Motor neuron (in vitro differentiated cells): Measurements from ENCODE around the gene TAB3. TPM values are rescaled to one million over a fixed set of nuclear protein-coding genes. Genes with fewer than 3 reads are reported as not detected.

ENCODE experiments used
- ATAC-seq, 8 experiments: fragments of 200-7000 bp; cut with Tn5 transposase; replicated peaks in 6 of 8; 2 replicates each; pipeline ENCODE4 v1.8.0; 2021; ENCODE audit warnings: mild to moderate bottlenecking in 8 of 8, moderate library complexity in 8 of 8
- H3K27ac ChIP-seq, 2 donors: fragments of 250-450 bp; sonication (Bioruptor Pico); 2 replicates each; pipeline ENCODE4 v1.9.0; 2021; ENCODE audit warnings: antibody characterized with exemption in 2 of 2, mild to moderate bottlenecking in 2 of 2, moderate library complexity in 1 of 2
- H3K4me1 ChIP-seq, 2 donors: fragments of 250-450 bp; sonication (Bioruptor Pico); replicated peaks in 1 of 2; 2 replicates each; pipeline ENCODE4 v1.6.1; 2021; ENCODE audit warnings: antibody characterized with exemption in 2 of 2, mild to moderate bottlenecking in 2 of 2, moderate library complexity in 1 of 2
- H3K4me3 ChIP-seq, 5 donors: fragments of 250-450 bp; sonication (Bioruptor Pico); 2 replicates each; pipeline ENCODE4 v1.9.0; 2021; ENCODE audit warnings: antibody characterized with exemption in 5 of 5, mild to moderate bottlenecking in 5 of 5, moderate library complexity in 4 of 5
- WGBS, 10 experiments: fragments of 450-650 bp; shearing (Covaris generic); methylation state at CpG; one replicate each; pipeline ENCODE4 v1.0.0; 2022; 5-methylcytosine and 5-hydroxymethylcytosine counted together
- in situ Hi-C, 9 experiments: fragments of 400-800 bp; cut with MboI; loops; one replicate each; pipeline ENCODE4 v1.15.0; 2021; ENCODE audit warnings: low sequenced_read_pairs in 9 of 9, low pct_unique_long_range_greater_than_20kb in 2 of 9; ENCODE audit not compliant: unreplicated experiment in 9 of 9
- total RNA-seq, 8 experiments: library from RNA; unstranded; fragments of 300-600 nt; gene quantifications; 2 replicates each; pipeline versions ENCODE4 v1.2.3 to v1.2.4, GENCODE V29; 2022

Gene TAB3
- total RNA-seq, 8 experiments from 2014 or later: 5.8 to 17.9 (median 12.4) TPM

DNA sequence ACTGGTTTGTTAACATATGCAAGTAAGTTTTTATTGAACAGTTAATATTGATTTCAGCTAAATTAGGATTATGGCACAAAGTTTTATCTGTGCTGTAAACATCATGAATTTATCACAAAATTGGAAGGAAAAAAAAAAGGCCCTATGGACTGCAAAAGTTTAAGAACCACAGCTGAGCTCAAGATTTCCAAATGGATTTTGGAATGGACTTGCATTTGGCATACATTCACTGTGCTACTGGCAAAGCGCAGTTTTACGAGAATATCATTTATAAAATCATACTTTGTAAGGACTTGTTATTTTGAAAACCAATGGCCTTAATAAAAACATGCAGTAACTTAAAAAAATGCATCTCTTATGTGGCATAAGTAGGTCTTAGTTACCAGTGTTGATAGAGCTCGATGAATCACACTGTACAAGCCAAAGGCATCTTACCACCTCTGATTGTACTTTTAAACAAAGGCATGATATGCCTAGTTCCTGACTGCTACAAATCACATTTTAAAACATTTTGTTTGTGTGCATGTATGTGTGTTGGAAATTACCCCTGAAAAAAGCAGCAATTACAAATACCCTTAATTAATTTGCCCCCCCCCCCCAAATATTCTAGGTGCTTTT is 58.6 kb downstream of the TAB3 start:
- 17 to 100% (median 67%) methylated on average over 1 to 3 of the region's 3 CpGs; no CpG with 5 or more reads in 3 of the 10 experiments for WGBS, 10 experiments
- no peak overlapping the region for H3K27ac ChIP-seq
- no peak for ATAC-seq
- in situ Hi-C loops: no loop called here
- H3K4me3 ChIP-seq: no peak overlapping the region
- no peaks in the 10 kb centered on the region for H3K4me1 ChIP-seq

DNA sequence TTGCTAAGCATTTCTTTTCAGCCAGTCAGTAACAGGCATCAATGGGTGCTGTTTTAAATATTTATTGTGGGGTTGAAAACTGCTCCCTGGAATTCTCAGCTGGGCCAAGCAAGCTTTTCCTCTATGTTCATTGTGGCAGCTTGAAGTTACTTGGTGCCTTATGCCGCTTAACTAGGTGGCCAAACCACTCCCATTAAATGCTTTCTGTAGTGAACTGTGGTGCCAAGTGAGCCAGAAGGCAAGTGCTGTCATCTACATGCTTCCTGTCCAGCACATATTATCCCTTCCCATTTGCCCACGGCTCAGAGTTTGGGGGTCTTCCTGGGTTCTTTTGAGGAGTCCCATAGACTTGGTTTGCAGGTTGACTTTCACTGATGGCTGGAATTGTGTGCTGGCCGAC is 64.8 kb downstream of the TAB3 start:
- no peaks in the 10 kb centered on the region for H3K4me1 ChIP-seq
- H3K27ac ChIP-seq: no peak overlapping the region
- no peak for ATAC-seq
- no peak overlapping the region for H3K4me3 ChIP-seq
- in situ Hi-C loops: no loop called here
- WGBS, 10 experiments: 53 to 100% (median 100%) methylated on average over 1 to 3 of the region's 3 CpGs; no CpG with 5 or more reads in 7 of the 10 experiments

DNA sequence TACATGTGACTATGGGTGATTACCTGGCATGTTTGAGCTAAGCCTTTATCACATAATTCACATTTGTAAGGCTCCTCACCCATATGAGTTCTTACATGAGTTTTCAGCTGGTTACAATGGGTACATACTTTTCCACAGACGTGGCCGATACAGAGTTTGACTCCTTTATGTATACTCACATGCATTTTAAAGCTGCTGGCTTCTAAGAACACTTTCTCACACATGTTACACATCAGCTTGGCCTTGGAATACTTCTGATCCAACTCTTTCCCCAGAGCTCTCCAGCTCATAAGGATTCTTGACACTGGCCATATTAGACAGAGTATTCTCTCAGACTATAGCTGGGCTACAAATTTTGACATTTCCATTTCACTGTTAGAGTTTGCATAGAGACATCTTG is 66.3 kb downstream of the TAB3 start:
- peak in 1 of 8 experiments; percentile 38 for ATAC-seq
- no peaks in the 10 kb centered on the region for H3K4me1 ChIP-seq
- H3K4me3 ChIP-seq: no peak overlapping the region
- 79% methylated on average over 2 of the region's 2 CpGs; no CpG with 5 or more reads in 9 of the 10 experiments for WGBS, 10 experiments
- H3K27ac ChIP-seq: no peak overlapping the region
- in situ Hi-C loops: no loop called here

DNA sequence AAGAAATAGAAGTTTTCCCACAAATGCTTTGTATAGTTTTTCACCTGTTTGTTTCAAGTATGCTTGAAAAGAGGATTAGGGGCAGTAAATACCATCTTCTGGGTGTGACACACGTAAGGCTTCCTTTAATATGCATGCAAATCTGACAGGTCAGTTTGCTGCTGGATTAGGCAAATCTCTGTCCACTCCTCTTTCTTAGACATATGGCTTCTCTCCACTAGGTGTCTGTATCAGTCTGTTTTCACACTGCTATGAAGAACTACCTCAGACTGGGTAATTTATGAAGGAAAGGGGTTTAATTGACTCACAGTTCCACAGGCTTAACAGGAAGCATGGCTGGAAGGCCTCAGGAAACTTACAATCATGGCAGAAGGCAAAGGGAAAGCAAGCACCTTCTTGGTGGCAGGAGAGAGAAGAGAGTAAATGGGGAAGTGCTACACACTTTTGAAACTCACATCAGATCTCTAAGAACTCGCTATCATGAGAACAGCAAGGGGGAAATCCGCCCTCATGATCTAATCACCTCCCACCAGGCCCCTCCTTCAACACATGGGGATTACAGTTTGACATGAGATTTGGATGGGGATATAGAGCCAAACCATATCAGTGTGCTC is 66.9 kb downstream of the TAB3 start:
- no peak overlapping the region for H3K4me3 ChIP-seq
- H3K4me1 ChIP-seq: no peaks in the 10 kb centered on the region
- peak in 3 of 8 experiments; percentile 80 to 94 (median 84) for ATAC-seq
- WGBS, 10 experiments: 10 to 80% (median 47%) methylated on average over 1 to 3 of the region's 3 CpGs; no CpG with 5 or more reads in 7 of the 10 experiments
- in situ Hi-C loops: no loop called here
- no peak overlapping the region for H3K27ac ChIP-seq

DNA sequence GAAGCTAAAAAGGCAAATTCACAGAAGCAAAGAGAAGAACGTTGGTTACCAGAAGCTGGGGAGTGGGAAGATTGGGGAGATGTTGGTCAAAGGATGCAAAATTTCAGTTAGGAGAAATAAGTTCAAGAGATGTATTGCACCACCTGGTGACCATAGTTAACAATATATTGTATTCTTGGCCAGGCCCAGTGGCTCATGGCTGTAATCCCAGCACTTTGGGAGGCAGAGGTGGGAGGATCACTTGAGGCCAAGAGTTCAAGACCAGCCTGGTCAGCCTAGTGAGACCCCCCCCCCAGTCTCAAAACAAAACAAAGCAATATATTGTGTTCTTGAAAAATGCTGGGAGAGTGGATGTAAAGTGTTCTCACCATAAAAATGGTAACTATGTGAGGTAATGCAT is 67.9 kb downstream of the TAB3 start:
- H3K4me3 ChIP-seq: no peak overlapping the region
- no peak for ATAC-seq
- WGBS, 10 experiments: 0 to 100% (median 82%) methylated on average over 1 of the region's 1 CpG; no CpG with 5 or more reads in 6 of the 10 experiments
- in situ Hi-C loops: no loop called here
- no peaks in the 10 kb centered on the region for H3K4me1 ChIP-seq
- H3K27ac ChIP-seq: no peak overlapping the region

DNA sequence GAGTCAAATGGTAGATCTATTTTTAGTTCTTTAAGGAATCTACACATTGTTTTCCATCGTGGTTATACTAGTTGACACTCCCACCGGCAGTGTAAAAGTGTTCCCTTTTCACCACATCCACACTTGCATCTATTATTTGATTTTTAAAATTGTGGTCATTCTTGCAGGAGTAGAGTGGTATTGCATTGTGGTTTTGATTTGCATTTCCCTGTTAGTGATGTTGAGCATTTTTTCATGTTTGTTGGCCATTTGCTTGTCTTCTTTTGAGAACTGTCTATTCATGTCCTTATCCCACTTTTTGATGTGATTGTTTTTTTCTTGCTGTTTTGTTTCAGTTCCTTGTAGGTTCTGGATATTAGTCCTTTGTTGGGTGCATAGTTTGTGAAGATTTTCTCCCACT is 70.0 kb downstream of the TAB3 start:
- in situ Hi-C loops: no loop called here
- ATAC-seq: no peak
- H3K4me3 ChIP-seq: no peak overlapping the region
- H3K27ac ChIP-seq: no peak overlapping the region
- no peaks in the 10 kb centered on the region for H3K4me1 ChIP-seq
- 0 to 62% (median 14%) methylated on average over 1 to 2 of the region's 2 CpGs; no CpG with 5 or more reads in 7 of the 10 experiments for WGBS, 10 experiments

DNA sequence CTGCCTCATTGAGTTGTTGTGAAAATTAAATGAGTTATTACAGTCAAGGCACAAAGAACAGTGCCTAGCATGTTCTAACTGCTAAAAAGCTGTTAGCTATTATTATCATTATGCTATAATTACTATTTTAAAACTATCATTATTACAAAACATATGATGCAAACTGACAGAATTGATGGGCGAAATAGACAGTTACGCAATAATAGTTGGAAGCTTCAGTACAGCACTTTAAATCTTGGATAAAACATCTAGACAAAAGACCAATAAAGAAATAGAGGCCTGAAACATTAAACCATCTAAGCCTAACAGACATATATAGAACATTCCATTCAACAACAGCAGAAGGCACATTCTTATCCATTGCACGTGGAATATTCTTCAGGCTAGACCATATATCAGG is 73.0 kb downstream of the TAB3 start:
- H3K4me1 ChIP-seq: no peaks in the 10 kb centered on the region
- WGBS, 10 experiments: 19 to 100% (median 62%) methylated on average over 1 to 3 of the region's 3 CpGs; no CpG with 5 or more reads in 5 of the 10 experiments
- no peak for ATAC-seq
- in situ Hi-C loops: no loop called here
- no peak overlapping the region for H3K4me3 ChIP-seq
- H3K27ac ChIP-seq: no peak overlapping the region

DNA sequence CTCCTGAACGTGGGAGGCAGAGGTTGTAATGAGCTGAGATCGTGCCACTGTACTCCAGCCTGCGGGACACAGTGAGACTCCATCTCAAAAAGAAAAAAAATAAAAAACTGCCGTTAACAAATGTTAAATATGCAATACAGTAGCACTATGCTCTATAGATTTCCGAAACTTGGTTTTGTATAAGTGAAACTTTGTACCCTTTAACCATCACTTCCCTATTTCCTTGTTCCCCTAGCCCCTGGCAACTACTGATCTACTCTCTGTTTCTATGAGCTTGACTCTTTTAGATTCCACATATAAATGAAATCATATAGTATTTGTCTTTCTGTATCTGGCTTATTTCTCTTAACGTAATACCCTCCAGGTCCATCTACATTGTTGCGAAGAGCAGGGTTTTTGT is 74.1 kb downstream of the TAB3 start:
- no peaks in the 10 kb centered on the region for H3K4me1 ChIP-seq
- H3K4me3 ChIP-seq: no peak overlapping the region
- ATAC-seq: no peak
- in situ Hi-C loops: no loop called here
- no peak overlapping the region for H3K27ac ChIP-seq
- 28 to 100% (median 90%) methylated on average over 1 to 7 of the region's 7 CpGs; no CpG with 5 or more reads in 1 of the 10 experiments for WGBS, 10 experiments

DNA sequence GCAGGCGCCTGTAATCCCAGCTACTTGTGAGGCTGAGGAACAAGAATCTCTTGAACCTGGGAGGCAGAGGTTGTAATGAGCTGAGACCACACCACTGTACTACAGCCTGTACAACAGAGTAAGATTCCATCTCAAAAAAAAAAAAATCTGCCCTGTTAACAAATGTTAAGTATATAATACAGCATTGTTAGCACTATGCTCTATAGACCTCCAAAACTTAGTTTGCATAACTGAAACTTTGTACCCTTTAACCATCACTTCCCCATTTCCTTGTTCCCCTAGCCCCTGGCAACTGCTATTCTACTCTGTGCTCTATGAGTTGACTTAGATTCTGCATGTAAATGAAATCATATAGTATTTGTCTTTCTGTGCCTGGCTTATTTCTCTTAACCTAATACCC is 76.7 kb downstream of the TAB3 start:
- ATAC-seq: no peak
- 0 to 100% (median 50%) methylated on average over 1 of the region's 1 CpG; no CpG with 5 or more reads in 7 of the 10 experiments for WGBS, 10 experiments
- in situ Hi-C loops: no loop called here
- H3K4me3 ChIP-seq: no peak overlapping the region
- H3K27ac ChIP-seq: no peak overlapping the region
- no peaks in the 10 kb centered on the region for H3K4me1 ChIP-seq

DNA sequence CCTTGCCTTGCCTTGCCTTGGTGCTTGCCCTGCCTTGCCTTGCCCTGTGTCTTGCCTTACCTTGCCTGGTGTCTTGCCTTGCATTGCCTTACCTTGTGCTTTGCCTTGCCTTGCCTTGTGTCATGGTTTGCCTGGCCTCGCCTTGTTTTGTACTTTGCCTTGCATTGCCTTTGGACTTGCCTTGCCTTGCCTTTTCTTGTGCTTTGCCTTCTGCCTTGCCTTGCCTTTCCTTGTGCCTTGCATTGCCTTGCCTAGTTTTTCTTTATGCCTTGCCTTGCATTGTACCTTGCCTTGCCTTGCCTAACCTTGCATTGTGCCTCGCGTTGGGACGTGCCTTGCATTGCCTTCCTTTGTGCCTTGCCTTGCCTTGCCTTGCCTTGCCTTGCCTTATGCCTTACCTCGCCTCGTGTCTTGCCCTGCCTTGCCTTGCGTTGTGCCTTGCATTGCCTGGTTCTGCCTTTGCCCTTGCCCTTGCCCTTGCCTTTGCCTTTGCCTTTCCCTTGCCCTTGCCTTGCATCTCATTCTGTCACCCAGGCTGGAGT is 82.8 kb downstream of the TAB3 start:
- Histone ChIP-seq H3K4me1 (no peaks in the 10 kb centered on the region), H3K4me3 (no peak overlapping the region), H3K27ac (no peak overlapping the region)
- 0 to 100% (median 66%) methylated on average over 1 to 5 of the region's 7 CpGs; no CpG with 5 or more reads in 4 of the 10 experiments for WGBS, 10 experiments
- in situ Hi-C loops: no loop called here
- ATAC-seq: no peak

DNA sequence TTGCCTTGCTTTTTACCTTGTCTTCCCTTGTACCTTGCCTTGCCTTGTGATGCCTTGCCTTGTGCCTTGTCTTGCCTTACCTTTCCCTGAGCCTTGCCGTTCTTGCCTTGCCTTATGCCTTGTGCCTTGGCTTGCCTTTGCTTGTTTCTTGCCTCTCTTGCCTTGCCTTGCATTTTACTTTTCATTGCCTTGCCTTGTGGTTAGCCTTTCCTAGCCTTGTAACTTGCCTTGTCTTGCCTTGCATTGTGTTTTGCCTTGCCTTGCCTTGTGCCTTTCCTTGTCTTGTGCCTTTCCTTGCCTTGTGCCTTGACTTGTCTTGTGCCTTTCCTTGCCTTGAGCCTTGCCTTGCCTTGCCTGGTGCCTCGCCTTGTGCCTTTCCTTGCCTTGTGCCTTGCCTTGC is 84.6 kb downstream of the TAB3 start:
- no peaks in the 10 kb centered on the region for H3K4me1 ChIP-seq
- no peak overlapping the region for H3K4me3 ChIP-seq
- ATAC-seq: no peak
- in situ Hi-C loops: no loop called here
- WGBS, 10 experiments: 22 to 100% (median 57%) methylated on average over 1 to 2 of the region's 2 CpGs; no CpG with 5 or more reads in 5 of the 10 experiments
- no peak overlapping the region for H3K27ac ChIP-seq

DNA sequence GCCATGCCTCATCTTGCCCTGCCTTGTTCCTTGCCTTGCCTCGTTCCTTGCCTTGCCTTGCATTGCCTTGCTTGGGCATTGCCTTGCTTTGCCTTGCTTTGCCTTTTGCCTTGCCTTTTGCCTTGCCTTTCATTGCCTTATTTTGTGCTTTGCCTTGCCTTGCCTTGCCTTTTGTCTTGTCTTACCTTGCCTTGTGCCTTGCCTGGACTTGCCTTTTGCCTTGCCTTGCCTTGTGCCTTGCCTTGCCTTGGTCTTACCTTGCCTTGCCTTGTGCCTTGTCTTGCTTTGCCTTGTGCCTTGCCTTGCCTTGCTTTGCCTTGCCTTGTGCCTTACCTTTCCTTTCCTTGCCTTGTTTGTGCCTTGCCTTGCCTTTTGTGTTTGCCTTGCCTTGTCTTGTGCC is 88.2 kb downstream of the TAB3 start:
- ATAC-seq: no peak
- Histone ChIP-seq H3K27ac (no peak overlapping the region), H3K4me1 (no peaks in the 10 kb centered on the region), H3K4me3 (no peak overlapping the region)
- in situ Hi-C loops: no loop called here
- 0 to 20% methylated on average over 1 of the region's 1 CpG; no CpG with 5 or more reads in 8 of the 10 experiments for WGBS, 10 experiments

DNA sequence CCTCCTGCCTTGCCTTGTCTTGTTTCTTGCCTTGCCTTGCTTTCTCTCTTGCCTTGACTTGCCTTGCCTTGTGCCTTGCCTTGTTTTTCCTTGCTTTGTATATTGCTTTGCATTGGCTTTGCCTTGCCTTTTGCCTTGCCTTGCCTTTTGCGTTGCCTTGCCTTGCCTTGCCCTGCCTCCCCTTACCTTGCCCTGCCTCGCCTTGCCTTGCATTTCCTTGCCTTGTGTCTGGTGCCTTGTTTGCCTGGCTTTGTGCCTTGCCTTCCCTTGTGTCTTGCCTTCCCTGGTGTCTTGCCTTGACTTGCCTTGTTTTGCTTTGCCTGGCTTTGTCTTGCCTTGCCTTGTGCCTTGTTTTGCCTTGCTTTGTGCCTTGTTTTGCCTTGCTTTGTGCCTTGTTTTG is 89.7 kb downstream of the TAB3 start:
- H3K4me1 ChIP-seq: no peaks in the 10 kb centered on the region
- no peak overlapping the region for H3K4me3 ChIP-seq
- no peak overlapping the region for H3K27ac ChIP-seq
- 39 to 80% (median 78%) methylated on average over 1 to 2 of the region's 2 CpGs; no CpG with 5 or more reads in 7 of the 10 experiments for WGBS, 10 experiments
- no peak for ATAC-seq
- in situ Hi-C loops: no loop called here
